Cardiac septum (tissue), 1 donor: ENCODE measurements around the gene RIOK3. TPM values are rescaled to one million over a fixed set of nuclear protein-coding genes. Genes with fewer than 3 reads are reported as not detected.

Experiments
- DNase-seq: peaks from one replicate; pipeline ENCODE4 v3.0.0-alpha.2; 2020; ENCODE audit warnings: low spot score
- intact Hi-C: fragments of 100-400 bp; cut with DNase I; formaldehyde crosslinking; loops from one replicate; pipeline ENCODE4 v1.14.0; 2022
- total RNA-seq: library from RNA; stranded (reverse); fragmentation: NEBNext Ultra II Directional; extraction: Animal tissue kit (Norgen Biotek cat#: 25700); gene quantifications from one replicate; pipeline ENCODE4 v1.2.1, GENCODE V29; 2021
- donor health status: DM: no; HTN: no; CAD: no.

Gene RIOK3
- total RNA-seq, 1 donor from 2014 or later, result 68.4 TPM

DNA sequence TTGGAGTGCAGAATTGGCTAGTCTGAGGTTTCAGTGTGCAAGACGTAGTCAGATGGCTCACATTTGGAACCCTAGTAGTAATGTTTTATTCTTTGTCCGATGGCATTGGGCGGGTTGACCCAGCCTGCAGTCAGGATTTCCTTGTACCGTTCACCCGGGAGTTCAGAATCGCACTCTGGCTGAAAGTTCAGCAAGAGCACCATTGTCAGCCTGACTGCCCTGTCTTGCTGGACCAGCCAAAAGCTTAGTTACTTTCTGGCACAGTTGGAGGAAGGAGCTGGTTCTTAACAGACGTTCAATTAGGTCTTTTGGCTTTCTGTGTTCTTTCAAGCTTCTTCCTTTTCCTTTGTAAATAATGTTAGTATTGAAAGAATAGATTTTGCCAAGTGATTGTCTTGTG lies 68.8 kb downstream of the RIOK3 start:
- intact Hi-C loops, result no loop called here

GRCh38 chr18:23523429-23524212 lies 70.5 kb downstream of the RIOK3 start:
- intact Hi-C loops, result no loop called here
- no peak for DNase-seq

More for the DNA sequence above, 68.8 kb downstream of the RIOK3 start:
- DNase-seq, result no peak

DNA sequence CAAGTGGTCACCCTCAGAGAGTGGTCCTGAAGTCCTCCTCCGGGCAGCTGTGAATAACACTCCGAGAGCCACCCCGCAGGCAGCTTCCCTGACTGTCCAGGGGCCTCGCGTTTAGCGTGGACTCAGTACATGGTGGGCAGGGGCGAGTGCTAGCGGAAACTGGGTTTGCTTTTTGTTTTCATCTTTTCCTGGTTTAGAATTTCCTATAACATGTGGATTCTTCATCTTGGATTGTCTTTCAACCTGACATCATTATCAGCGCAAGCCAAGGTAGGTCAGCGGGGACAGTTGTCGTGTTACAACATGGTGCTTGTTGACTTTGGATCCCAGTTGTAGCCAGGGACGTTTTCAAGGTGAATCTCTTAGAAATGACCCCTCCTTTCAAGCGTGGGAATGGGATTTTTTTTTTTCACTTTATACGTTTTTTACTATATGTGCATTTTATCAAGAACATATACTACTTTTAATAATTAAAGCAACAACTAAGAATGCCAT lies 71.2 kb downstream of the RIOK3 start:
- no peak for DNase-seq
- intact Hi-C loops, result no loop called here

DNA sequence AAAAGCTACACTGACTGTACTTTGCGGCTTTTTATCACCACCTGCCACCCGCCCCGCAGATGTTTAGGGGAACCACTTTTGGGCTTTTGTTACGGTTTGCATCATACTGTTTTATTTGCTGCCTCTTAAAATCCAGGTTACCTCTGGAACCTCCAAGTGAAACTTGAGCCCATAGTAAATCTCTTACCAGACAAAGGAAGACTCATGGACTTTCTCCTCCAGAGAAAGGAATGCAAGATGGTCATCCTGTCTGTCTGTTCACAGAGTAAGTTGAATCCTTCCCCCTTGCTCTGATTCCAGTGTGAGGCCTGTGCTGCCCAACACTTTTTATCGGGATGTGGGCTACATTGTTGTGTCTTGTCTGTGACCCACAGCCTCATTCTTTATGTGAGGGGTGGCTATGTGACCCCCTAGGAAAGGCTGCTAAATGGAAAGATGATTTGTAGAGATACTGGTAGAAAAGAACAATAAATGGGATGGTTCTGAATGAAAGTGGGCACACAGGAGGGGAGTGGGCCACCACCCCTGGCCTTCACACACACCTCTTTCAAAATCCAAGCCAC lies 73.5 kb downstream of the RIOK3 start:
- intact Hi-C loops, result no loop called here

GRCh38 chr18:23528580-23529472 lies 75.7 kb downstream of the RIOK3 start:
- intact Hi-C loops, result no loop called here
- DNase-seq, result no peak

More for the DNA sequence above, 73.5 kb downstream of the RIOK3 start:
- DNase-seq, result no peak

- intact Hi-C loops, result no loop called here
These were observed 76.5 kb downstream of the RIOK3 start for GRCh38 chr18:23529604-23530003.

DNA sequence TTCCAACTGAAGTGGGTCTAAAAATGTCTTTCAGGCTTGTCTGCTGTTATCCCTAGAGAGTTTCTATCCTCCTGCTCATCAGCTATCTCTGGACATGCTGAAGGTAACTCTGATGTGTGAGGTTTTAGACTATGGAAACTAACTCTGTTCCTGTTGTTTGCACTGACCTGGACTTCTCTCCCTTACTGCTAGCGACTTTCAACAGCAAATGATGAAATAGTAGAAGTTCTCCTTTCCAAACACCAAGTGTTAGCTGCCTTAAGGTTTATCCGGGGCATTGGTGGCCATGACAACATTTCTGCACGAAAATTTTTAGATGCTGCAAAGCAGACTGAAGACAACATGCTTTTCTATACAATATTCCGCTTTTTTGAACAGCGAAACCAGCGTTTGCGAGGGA lies 77.1 kb downstream of the RIOK3 start:
- intact Hi-C loops, result no loop called here
- no peak for DNase-seq

More at GRCh38 chr18:23529604-23530003, 76.5 kb downstream of the RIOK3 start:
- DNase-seq, result no peak

GRCh38 chr18:23531912-23532311 lies 78.8 kb downstream of the RIOK3 start:
- intact Hi-C loops, result no loop called here
- DNase-seq, result no peak

Other genes starting within 250 kb of the RIOK3 start
- 18.1 TPM for gene RMC1, start 50.2 kb downstream of the RIOK3 start, total RNA-seq
- gene NPC1, start 133.2 kb downstream of the RIOK3 start, total RNA-seq, result 16.0 TPM
- gene ANKRD29, start 209.6 kb downstream of the RIOK3 start, total RNA-seq, result 3.9 TPM
- 3.0 TPM for gene LAMA3, start 236.2 kb downstream of the RIOK3 start, total RNA-seq